ENCODE measurements around the gene TMEM147. TPM values are rescaled to one million over a fixed set of nuclear protein-coding genes. Genes with fewer than 3 reads are reported as not detected.

The TMEM147 gene
- total RNA-seq, 1 donor from 2014 or later = 69.3 TPM

DNA sequence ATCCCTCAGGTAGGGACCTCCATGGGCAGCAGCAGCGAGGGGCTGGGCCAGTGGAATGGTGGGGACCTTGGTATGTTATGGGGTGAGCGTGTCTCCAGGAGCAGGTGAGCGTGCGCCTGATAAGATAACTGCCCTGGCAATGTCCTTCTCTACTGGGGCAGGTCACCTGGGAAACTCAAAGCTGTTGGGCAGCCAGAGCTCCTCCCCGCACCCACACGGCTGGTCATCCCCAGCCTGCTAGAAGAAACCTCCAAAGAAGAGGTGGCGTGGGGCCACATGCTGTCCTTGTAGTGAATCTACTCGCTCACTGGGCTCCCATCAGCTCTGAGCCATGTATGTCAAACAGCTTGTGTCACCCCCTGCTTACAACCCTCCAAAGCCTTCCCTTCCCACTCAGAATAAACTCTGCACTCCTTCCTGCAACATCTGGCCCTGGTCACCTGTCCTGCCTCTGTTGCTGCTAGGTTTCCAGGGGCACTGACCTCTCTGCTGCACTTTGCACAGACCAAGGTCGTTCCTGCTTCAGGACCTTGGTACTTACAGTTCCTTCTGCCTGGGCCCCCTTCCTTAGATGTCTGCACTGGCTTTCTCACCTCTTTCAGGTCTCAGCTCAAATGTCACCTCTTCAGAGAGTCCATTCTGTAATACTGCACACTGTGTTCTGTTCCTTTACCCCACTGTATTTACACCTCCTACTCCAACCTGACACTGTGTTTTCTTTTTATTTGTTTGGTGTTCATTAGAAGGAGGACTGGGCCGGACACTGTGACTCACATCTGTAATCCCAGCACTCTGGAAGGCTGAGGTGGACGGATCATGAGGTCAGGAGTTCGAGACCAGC is 19.8 kb downstream of the TMEM147 start:
- FAIRE-seq (no peak), DNase-seq (ENCODE audit: low read depth) (no peak)
- H3K4me2 ChIP-seq (ENCODE audit: low read length) = no peak overlapping the region
- no peak overlapping the region for H3K27ac Mint-ChIP-seq (ENCODE audit: unreplicated experiment)
- H3K79me2 ChIP-seq (ENCODE audit: insufficient read depth, low read length) = no peaks in the 10 kb centered on the region
- H3K36me3 ChIP-seq (ENCODE audit: insufficient read depth, low read length) = no peaks in the 10 kb centered on the region
- no peaks in the 10 kb centered on the region for H3K9me3 Mint-ChIP-seq (ENCODE audit: unreplicated experiment)
- H3K27ac ChIP-seq (ENCODE audit: low read depth, low read length) = no peak overlapping the region
- H3K27me3 Mint-ChIP-seq (ENCODE audit: low read depth, unreplicated experiment) = peaks cover 42% of the 10 kb centered on the region
- no peaks in the 10 kb centered on the region for H3K36me3 Mint-ChIP-seq (ENCODE audit: low read depth, unreplicated experiment)
- H3K27me3 ChIP-seq (ENCODE audit: insufficient read depth, low read length) = peaks cover 2% of the 10 kb centered on the region
- H4K20me1 ChIP-seq (ENCODE audit: insufficient read depth, low read length) = no peaks in the 10 kb centered on the region
- H3K9me3 ChIP-seq (ENCODE audit: insufficient read depth, low read depth, low read length) = no peaks in the 10 kb centered on the region
- TF ChIP-seq CTCF (IDR thresholded peaks at IDR 0.05; ENCODE audit: insufficient read depth, low read depth, low read length) (no peak), EZH2 (IDR thresholded peaks at IDR 0.05; ENCODE audit: insufficient read depth, low read length) (no peak)
- no peak overlapping the region for H3K4me3 ChIP-seq (ENCODE audit: insufficient read depth, low read depth, low read length)
- no peaks in the 10 kb centered on the region for H3K4me1 ChIP-seq (ENCODE audit: insufficient read depth, low read length)
- H3K4me3 Mint-ChIP-seq (ENCODE audit: unreplicated experiment) = no peak overlapping the region
- H3K9ac ChIP-seq (ENCODE audit: low read length) = no peak overlapping the region
- H3K4me1 Mint-ChIP-seq (ENCODE audit: low read depth, unreplicated experiment) = no peaks in the 10 kb centered on the region
- no peak overlapping the region for H2AFZ ChIP-seq (ENCODE audit: low read depth, low read length)

GRCh38 chr19:35566738-35567137 is 21.3 kb downstream of the TMEM147 start:
- Mint-ChIP-seq H3K27ac (ENCODE audit: unreplicated experiment) (no peak overlapping the region), H3K9me3 (ENCODE audit: unreplicated experiment) (no peaks in the 10 kb centered on the region), H3K36me3 (ENCODE audit: low read depth, unreplicated experiment) (no peaks in the 10 kb centered on the region), H3K27me3 (ENCODE audit: low read depth, unreplicated experiment) (peaks cover 37% of the 10 kb centered on the region), H3K4me1 (ENCODE audit: low read depth, unreplicated experiment) (no peaks in the 10 kb centered on the region), H3K4me3 (ENCODE audit: unreplicated experiment) (no peak overlapping the region)
- TF ChIP-seq EZH2 (IDR thresholded peaks at IDR 0.05; ENCODE audit: insufficient read depth, low read length) (no peak), CTCF (IDR thresholded peaks at IDR 0.05; ENCODE audit: insufficient read depth, low read depth, low read length) (no peak)
- H3K27me3 ChIP-seq (ENCODE audit: insufficient read depth, low read length) = no peaks in the 10 kb centered on the region
- H3K4me1 ChIP-seq (ENCODE audit: insufficient read depth, low read length) = no peaks in the 10 kb centered on the region
- H3K79me2 ChIP-seq (ENCODE audit: insufficient read depth, low read length) = no peaks in the 10 kb centered on the region
- no peak for FAIRE-seq
- no peak overlapping the region for H2AFZ ChIP-seq (ENCODE audit: low read depth, low read length)
- no peak overlapping the region for H3K9ac ChIP-seq (ENCODE audit: low read length)
- no peak overlapping the region for H3K4me3 ChIP-seq (ENCODE audit: insufficient read depth, low read depth, low read length)
- no peak for DNase-seq (ENCODE audit: low read depth)
- H3K36me3 ChIP-seq (ENCODE audit: insufficient read depth, low read length) = no peaks in the 10 kb centered on the region
- no peak overlapping the region for H3K27ac ChIP-seq (ENCODE audit: low read depth, low read length)
- H3K9me3 ChIP-seq (ENCODE audit: insufficient read depth, low read depth, low read length) = no peaks in the 10 kb centered on the region
- H4K20me1 ChIP-seq (ENCODE audit: insufficient read depth, low read length) = no peaks in the 10 kb centered on the region
- H3K4me2 ChIP-seq (ENCODE audit: low read length) = no peak overlapping the region

DNA sequence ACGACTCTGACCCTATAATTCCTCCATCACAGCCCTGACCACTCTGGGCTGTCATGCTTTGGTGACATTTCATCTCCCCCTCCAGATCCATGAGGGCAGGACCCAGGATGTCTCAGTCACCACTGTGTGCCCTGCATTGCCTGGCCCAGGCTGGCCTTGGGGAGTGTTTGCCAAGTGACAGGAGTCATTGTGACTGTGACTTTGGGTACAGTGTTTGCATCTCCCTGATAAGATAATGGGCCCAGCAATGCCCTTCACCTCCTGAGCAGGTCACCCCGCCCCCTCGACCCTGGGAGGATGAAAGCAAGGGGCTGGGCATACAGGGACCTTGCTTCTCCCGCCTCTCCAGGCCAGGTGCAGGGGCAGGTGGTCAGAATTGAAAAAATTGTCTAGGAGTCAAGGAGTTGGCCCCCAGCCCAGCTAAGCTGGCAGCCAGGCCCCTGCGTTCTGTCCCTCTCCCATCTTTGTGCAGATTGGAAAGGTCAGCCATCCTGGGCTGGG is 23.9 kb downstream of the TMEM147 start:
- H3K4me3 Mint-ChIP-seq (ENCODE audit: unreplicated experiment) = no peak overlapping the region
- no peak overlapping the region for H2AFZ ChIP-seq (ENCODE audit: low read depth, low read length)
- H3K27me3 Mint-ChIP-seq (ENCODE audit: low read depth, unreplicated experiment) = peaks cover 44% of the 10 kb centered on the region
- H3K9ac ChIP-seq (ENCODE audit: low read length) = no peak overlapping the region
- H3K27me3 ChIP-seq (ENCODE audit: insufficient read depth, low read length) = no peaks in the 10 kb centered on the region
- H3K9me3 Mint-ChIP-seq (ENCODE audit: unreplicated experiment) = peaks cover 3% of the 10 kb centered on the region
- no peak for TF ChIP-seq EZH2 (IDR thresholded peaks at IDR 0.05; ENCODE audit: insufficient read depth, low read length)
- TF ChIP-seq CTCF (IDR thresholded peaks at IDR 0.05; ENCODE audit: insufficient read depth, low read depth, low read length) = no peak
- no peak overlapping the region for H3K27ac Mint-ChIP-seq (ENCODE audit: unreplicated experiment)
- H3K4me2 ChIP-seq (ENCODE audit: low read length) = no peak overlapping the region
- H3K4me1 Mint-ChIP-seq (ENCODE audit: low read depth, unreplicated experiment) = no peaks in the 10 kb centered on the region
- no peaks in the 10 kb centered on the region for H3K36me3 Mint-ChIP-seq (ENCODE audit: low read depth, unreplicated experiment)
- no peak overlapping the region for H3K4me3 ChIP-seq (ENCODE audit: insufficient read depth, low read depth, low read length)
- H3K9me3 ChIP-seq (ENCODE audit: insufficient read depth, low read depth, low read length) = no peaks in the 10 kb centered on the region
- no peaks in the 10 kb centered on the region for H4K20me1 ChIP-seq (ENCODE audit: insufficient read depth, low read length)
- no peaks in the 10 kb centered on the region for H3K4me1 ChIP-seq (ENCODE audit: insufficient read depth, low read length)
- DNase-seq (ENCODE audit: low read depth) = no peak
- H3K36me3 ChIP-seq (ENCODE audit: insufficient read depth, low read length) = no peaks in the 10 kb centered on the region
- H3K79me2 ChIP-seq (ENCODE audit: insufficient read depth, low read length) = no peaks in the 10 kb centered on the region
- no peak for FAIRE-seq
- H3K27ac ChIP-seq (ENCODE audit: low read depth, low read length) = no peak overlapping the region
